Measurements from ENCODE around the gene VPS39.

The VPS39 gene

DNA sequence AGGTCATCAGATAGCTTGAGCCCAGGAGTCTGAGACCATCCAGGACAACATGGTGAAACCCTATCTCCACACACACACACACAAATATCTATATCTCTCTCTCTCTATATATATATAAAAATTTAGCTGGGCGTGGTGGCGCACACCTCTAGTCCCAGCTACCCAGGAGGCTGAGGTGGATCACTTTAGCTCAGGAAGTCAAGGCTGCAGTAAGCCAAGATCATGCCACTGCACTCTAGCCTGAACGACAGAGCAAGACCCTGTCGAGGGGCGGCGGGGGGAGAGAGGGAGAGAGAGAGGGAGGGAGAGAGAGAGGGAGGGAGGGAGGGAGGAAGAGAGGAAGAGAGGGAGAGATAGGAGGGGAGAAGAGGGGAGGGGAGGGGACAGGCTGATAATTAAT, 79.6 kb downstream of the VPS39 start:
- DNase-seq: no peak

DNA sequence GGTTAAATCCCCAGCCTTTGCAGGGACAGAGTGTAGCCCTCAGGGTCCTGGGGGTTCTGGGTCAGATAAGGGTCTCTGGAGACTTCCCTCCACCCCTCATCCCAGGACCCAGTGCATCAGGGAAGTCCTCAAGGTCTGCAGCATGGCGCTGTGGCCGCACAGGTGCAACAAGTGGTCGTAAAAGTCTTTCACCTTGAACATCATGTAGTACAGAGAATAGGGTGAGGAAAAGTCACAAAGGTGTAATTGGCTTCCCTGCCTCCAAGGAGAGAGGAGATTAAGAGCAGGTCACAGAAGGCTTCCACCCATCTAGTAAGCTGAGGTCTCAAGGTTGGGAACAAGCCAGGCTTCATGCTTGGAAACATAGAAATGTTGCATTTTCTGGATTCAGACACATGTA, 84.6 kb downstream of the VPS39 start:
- no peak for DNase-seq

DNA sequence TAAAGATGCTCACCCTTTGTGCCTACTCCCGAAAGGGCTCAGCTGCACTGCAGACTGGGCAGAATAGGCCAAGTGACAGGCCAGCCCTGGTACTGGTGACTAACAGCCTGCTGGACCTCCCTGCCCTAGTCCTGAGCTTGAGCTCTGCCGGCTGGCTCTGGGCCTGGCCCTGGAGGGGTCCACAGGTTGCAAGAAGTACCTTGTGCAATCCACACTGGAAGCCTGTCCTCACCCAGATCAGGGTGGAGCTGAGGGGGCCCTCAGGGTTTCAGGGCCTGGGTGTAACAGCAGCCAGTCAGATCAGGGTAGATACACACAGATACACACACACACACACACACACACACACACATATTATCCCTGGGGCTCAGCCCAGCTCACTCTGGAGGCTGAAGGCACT, 86.4 kb downstream of the VPS39 start:
- DNase-seq: no peak

DNA sequence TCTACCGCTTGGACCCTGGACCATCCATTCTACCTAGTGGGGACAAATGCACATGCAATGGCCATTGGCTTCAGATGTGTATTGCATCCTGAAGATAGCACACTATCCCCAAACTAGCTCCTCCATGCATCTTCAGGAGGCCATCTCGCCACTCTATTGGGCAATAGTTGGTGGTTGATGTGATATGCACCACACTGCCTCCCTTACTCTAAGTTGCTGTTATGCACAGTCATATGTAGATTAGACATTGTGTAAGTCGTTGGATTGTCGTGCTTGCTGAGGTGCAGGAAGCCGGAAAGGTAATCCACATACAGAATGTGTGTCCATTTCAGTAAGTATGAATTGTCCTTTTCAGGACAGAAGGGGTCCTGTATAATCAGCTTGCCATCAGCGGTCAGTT, 87.1 kb downstream of the VPS39 start:
- DNase-seq: peak in 1 of 5 experiments; percentile 49

DNA sequence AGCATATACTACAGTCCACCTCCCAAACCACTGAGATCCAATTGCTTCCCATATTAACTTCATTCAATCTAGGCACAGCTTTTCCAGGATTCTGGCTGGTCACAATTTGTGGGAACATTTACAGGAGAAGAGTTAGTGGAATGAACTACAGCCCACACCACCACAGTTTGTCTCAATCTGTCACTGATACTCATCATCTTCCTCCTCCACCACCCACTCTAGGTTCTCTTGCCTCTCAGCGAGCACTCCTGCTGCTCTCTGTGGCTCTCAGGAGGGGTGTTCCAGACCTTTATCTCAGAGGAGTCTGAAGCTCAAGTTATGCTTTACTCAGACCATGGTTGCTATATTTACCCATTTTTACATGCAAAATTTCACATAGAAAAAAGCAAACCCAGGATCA, 87.8 kb downstream of the VPS39 start:
- DNase-seq: no peak

DNA sequence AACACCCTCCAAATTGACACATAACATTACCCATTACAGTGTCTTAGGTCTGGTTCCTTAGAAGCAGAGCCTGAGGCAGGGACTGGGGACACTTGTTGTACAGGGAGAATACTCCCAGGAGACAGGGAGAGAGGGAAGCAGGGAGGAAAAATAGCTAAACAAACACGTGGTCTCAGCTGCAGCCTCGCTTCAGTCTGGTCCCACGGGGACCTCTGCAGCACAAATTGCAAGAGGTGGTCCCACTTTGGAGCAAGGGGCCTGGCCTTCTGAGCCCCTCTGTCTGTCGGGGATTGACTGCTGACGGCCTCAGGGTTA, 88.7 kb downstream of the VPS39 start:
- no peak for DNase-seq

DNA sequence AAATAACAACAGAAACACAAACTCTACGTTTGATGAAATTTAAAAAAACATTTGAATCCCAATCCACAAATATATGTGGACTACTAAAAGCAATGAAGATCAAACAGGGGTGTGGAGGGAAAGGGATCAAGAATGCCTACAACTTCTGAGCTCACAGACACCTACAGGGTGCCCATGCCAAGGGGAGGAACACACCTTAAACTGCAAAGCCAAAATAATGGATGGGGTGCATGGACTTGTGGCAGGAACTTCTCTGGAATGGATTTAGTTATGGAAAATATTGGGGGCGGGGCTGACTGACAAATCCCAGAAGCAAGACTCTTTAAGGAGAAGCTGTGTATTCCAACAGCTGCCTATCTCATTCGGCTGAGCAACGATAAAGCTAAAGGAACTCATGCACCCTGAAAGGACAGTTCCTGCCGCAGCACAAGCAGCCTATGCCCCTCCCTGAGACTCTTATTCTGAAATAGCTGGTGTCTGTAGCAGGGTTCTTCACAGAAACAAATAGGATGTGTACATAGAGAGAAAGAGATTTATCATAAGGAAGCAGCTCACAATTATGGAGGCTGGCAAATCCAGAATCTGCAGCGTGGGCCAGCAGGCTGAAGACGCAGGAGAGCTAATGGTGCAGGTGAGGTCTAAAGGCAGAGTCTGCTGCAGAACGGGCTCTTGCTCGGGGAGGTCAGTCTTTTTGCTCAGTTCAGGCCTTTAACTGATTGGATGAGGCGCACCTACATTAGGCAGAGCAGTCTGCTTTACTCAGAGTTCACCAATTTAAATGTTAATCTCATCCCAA, 89.3 kb downstream of the VPS39 start:
- peak in 1 of 5 experiments; percentile 41 for DNase-seq

DNA sequence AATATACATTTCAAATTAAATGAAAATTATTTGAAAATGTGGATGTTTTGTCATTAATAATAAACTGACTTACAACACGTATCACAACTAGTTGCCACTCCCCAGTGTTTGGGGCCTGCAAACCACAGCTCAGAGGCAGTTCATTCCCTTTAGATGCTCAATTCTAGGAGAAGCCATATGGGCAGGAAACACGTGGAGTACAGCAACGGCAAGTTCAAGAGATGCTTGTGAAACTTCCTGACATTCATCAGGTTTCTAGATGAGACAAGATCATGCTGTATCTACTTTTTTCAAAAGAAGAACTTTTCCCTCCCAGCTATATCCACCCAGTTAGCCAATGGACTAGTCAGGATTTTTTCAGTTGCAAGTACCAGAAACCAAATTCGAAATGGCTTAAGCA, 96.2 kb downstream of the VPS39 start:
- DNase-seq: no peak

DNA sequence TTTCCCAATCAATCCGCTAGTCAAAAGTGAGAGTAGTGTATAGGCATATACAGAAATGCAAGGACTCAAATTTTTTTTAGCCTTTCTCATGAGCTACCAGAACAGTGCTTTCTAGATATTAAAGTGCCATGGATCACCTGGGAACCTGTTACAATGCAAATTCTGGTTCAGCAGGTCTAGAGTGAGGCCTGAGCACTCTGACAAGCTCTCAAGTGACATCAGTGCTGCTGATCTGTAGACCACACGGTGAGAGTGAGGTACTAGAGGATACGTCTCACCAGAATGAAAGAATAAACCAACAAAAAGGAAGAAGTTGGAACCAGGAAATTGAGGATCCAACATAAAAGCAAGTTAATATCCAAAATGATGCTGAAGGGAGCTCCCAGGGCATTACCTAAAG, 97.7 kb downstream of the VPS39 start:
- DNase-seq: no peak

DNA sequence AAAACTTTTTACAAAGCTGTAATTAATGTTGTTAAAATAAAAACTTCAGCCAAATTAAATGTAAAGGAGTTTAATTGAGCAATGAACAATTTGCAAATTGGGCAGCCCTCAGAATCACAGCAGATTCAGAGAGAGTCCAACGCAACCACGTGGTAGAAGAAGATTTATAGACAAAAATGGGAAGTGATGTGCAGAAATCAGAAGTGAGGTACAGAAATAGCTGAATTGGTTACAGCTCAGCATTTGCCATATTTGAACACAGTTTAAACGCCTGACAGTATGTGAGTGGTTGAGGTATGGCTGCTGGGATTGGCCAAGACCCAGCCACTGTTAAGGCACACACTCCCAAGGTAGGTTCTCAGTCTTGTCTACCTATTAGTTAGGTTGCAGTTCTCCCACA, 99.3 kb downstream of the VPS39 start:
- no peak for DNase-seq
